Activated T-helper 1 cell treated with anti-CD3 and anti-CD28 coated beads, Interleukin-2, amount 50 U/mL, for 16 hours (primary cell): Measurements from ENCODE around the gene DBX1.
"Not testable (repeated sequence)": the region's sequence is repeated elsewhere in the genome, so short reads cannot be mapped to it uniquely, and the experiment has no call there.

ENCODE experiments used
- DNase-seq, 2 donors: peaks; one replicate each; pipeline ENCODE4 v3.0.0-alpha.2; 2020; ENCODE audit warnings: low read depth in 1 of 2, low spot score in 1 of 2

Gene DBX1

DNA sequence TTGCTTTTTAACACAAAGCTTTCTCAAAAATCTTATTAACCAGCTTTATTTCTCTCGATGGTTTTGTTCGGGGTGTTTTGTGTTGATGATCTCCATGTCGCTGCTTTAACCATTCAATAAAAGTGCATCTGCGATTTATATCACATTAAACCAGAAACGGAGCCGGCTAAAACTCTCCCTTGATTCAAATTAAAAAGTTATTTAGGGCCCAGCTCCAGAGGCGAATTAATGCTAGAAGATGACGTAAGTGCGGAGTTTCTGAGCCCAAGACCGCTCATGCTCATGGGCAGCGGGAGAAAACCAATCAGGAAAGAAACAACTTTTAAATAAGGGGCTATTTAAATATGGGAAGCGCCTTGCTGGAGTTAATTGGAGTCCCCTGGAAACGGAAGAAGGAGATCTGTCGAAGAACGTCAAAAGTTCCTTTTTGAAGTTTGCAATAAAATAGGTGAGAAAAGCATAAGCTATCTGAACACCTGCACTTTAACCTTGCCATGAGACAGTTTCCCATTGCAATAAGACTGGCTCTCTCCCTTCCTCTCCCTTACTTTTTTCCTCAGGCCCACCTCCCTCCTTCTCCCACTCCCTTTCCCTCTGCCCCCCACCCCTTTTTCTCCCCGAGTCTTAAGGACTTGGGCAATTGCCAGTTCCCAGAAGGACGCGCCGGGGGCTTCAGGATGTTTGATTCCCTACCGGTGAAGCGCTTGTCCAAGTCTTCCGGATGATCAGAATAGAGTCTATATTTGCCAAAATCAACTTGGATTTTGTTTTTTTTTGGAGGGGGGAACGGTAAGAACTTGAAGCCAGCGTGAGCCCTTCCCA, 1.9 kb upstream of the DBX1 start:
- no peak for DNase-seq

DNA sequence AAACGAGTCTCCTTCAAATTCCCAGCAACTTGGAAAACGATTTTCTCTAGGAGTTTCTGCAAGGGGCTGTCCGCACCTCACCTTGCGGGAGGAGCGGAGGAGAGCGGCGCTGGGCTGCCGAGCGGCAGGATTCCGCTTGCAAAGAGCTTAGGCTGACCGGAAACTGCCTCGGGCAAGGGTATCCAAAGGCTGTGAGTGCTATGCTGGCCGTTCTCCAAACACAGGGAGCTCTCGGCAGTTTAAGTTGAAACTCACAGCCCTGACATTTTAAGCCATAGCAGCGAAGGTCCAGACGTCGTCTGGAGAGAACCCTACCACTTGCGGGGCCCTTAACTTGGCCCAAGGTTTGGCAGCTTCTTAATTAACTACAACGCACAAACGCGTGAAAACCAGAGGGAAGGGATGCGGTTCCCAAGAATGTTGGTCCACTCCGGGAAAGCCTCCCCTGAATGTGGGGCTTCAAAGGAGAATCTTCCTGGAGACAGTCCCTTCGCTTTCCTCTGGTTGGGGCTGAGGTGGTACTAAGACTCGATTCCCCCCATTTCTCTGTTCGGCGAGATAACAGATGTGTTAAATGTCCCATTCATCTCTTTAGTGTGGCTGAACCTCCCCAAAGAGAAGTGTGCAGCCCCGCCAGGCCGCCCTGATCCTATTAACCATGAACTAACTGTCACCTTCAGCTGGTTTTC, 1.1 kb upstream of the DBX1 start:
- no peak for DNase-seq

DNA sequence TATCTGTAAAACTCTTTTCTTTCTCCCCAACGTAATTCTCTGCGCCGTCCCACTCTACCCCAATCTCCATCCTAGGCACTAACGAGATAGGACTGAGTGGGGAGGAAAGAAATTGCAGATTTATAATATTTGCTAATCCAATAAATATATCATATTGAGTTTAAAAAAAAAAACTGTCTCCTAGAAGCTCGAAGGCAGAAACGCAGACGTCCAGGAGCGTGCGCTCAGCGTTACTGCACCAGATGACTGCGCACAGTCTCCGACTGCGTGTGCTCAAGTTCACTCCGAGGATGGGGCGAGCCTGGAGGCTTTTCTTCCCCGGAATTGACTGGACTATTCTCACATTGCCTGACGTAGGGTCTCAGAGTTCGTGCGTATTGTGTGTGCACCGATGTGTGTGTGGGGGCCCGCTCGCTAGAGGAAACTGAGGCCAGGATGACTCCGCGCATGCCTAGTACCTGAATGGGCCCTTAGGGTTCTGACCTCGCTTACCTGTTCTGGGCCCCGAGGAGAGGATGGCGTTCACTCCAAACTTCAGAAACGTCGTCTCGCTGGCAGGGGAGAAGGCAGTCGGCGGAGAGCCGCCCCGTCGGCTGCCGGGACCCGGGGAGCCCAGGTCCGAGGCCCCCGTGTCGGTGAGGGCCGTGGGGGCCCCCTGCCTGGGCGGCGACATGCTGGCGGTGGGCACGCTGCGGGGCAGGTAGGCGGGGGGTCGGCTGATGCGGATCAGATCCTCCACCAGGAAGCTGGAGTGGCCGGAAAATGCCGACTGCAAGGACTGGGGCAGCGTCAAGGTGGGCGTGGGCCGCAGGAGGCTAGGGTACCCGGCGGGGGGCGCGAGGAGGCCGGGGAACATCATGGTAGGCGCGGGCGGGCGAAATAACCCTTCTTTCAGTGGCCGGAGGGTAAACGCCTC, 551 bp downstream of the DBX1 start:
- DNase-seq = no peak

DNA sequence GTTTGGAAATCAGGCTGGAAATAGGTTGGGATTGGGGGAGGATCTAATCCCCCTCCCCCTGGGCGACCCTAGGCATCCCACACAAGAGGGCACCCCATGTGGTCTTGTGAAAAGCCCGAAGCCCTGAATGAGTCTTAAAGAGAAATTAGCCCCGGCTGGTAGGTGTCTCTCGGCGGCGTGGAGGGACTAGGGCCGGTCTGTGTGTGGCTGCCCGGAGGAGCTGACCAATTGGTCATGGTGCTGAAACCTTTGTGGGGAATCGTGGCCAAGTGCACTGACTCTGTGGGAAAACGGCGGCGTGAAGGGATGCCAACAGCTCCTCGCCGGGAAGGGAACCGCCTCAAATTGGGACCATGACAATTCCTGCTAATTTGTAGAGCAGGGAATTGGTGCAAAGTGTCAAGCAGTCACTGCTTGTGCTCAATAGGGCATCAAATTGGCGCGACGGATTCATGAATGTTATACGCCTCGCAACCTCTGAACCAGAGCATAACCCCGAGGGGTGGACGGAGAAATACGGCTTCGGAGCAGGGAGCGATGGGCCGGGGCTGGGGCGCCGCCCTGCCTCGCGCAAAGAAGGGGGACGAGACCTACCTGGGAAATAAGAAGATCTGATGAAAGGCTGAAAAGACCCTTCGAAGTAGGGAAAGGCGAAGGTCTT, 1.5 kb downstream of the DBX1 start:
- DNase-seq = no peak

DNA sequence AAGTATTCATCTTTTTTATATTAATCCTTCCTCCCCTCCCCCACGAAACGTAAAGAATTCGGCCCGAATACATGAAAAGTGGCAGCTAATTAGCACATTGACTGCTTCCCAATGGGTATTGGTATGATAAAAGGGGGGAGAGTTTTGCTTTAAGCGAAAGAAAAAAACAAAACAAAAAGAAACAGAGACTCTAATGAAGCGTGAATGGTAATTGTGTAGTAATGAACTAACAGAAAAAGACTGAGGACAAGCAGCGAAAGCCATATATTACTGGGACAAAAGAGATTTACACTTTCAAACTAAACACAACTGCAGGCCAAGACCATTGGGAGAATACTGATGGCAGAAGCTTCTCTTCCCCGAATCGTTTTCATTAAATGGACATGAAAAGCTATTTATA, 2.5 kb downstream of the DBX1 start:
- DNase-seq = no peak

DNA sequence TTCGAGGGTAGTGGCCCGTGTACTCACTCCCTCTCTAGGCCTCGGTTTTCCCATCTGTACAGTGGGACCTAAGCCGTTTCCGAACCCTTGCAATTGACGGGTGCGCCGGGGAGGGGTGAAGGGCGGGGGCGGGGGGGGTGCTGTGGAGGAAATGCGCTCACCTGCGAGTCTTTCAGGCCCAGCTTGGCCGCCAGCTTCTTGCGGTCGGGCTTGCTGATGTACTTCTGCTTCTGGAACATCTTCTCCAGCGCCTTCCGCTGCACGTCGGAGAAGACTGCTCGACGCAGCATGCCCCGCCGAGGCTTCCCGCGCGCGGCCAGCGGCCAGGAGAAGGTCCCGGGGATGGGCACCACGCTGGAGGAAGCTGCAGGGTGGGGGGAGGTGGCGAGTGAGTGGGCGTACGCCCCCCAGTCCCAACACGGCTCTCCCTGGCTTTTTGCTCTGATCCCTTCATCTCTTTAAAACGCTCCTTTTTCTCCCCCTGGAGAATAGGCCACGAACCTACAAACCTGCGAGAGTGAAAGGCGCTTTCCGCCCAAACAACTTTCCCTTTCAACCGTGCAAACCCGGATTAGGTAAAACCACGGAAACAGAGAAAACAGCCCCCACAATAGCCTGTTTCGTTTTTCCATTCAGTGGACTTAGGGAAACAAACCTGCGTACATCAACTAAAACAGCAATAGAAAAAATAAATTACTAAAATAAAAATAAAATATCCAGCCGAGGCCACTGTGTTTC, 3.2 kb downstream of the DBX1 start:
- peak in 1 of 2 donors; percentile 10 for DNase-seq

DNA sequence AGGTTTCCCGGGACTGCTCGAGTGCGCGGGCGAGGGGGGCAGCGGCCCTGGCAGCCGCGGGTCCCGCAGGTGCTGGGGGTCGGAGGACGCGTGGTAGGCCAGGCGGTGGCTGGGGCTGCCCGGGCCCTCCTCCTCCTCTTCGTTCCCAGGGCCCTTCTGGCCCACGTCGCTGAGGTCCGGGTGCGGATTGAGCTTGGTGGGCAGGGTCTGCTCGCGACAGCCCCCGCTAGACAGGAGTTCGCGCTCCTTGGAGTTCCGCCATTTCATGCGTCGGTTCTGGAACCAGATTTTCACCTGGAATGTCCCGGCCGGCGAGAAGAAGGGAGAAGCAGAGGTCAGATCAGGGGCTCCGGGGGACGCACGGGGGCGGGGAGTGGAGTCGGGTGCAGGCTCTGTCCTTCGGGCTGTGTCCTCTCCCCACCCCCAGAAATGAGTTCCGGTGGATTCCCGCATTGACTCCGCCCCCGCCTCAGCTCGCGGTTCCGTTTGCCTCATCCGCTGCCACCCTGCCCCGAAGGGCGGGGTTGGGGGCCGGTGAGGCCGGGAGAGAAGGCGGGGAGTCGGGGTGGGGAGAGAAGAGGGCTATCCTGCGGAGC, 3.9 kb downstream of the DBX1 start:
- peak; percentile 33 to 42 for DNase-seq

DNA sequence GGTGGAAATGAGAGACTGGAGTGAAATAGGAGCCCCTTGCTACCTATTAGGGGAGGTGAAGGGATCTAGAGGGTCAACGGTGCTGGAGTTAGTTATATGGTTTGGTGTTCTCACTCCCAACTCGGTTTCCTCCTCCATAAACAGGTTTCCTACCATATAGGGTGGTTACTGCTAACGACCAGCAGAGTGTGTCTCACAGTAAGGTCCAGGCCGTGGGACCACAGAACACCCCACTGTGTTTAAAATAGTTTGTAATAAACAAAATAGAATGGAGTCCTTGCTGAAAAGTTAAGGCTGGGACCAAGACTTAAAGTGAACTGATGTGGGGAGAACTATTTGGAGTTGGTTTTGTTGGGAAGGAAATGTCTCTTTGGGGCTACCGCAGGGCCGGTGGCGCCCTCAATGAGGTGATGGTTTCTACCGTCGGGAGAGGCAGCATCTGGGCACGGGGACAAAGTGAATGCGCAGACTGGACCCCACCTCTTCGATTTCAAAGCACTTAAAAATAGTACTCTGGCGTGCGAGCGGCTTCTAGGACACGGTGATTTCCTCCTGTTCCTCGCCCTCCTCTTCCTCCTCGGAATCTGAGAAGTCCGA, 4.5 kb downstream of the DBX1 start:
- DNase-seq = no peak

DNA sequence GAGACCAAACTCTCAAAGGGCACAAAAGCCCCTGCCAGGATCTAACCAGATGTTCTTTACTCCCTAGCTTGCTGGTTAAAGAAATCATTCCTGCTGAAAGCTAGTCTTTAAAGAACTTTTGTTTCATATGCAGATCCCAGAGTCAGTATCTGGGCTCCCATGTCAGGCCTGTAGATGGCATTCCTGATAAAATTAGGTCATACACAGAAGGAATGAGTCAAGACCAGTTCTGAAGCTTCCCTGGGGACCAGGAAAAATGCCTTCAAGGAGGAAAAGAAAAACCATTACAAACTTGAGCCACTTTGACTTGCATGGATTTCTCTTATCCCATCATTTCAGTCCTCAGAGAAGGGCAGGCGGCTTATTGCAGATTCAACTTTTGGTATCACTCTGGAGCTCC, 5.9 kb downstream of the DBX1 start:
- DNase-seq = no peak

DNA sequence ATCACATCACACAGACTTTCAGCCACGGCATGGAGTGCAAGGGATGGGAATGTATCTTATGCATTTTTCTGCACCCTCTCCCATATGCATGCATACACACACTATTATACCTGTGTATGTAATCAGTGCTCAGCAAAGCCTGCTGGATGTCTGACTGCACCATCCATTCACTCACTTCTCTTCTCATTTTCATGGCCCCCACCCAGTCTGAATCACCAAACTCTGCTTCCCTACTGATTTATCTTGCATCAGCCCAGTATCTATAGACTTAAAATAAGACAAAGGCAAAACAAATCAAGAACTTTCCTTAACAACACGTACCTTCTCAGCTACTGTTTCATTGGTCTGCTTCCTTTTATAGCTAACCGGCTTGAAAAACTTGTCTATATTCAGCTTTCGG, 21.6 kb downstream of the DBX1 start:
- DNase-seq = no peak

DNA sequence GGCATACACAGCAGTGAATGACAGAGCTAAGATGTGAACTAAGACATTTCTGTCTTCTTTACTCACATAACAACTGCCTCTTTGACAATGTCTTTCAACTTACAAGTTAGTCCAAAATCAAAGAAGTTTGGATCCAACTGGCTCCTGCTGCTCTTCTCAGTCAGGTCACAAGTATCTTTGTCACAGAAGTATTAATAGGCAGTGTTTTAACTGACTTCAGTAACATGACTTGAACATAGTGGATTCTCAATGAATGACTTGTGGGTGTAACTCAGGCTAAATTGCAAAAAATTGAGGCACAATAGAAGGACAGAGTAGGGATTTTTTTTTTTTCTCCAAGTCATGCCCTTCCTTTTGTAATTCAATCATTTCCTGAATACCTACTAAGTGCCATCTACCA, 22.6 kb downstream of the DBX1 start:
- DNase-seq = no peak

DNA sequence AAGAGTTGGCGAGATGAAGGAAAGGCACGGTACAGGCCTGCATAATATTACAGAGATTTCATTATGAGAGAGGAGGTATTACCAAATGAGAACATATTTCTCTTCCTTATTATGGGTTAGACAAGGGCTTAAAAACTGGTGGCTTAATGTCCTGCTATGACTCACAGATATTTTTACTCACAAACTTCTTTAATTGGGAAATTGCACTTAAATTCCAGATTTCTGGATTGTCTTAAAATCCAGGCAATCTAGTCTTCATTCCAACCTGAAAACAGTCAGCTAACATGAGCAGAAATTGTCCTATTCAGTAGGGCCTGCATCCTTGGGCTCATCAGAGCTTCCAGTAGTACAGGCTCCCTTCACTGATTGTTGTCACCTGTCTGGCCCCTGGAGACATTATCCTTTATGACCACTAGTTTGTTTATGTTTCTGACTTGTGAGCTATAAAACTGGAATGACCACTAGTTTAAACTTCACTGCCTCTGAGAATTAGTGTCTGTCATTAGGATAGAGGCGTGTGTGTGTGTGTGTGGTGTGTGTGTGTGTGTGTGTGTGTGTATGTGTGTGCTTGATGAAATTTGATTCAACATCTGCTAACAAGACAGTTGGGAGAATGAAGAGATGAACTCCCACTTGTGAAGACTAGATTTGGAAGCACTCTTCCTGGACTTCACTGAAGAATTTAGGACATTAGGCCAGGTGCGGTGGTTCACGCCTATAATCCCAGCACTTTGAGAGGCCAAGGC, 25.1 kb downstream of the DBX1 start:
- no peak for DNase-seq

DNA sequence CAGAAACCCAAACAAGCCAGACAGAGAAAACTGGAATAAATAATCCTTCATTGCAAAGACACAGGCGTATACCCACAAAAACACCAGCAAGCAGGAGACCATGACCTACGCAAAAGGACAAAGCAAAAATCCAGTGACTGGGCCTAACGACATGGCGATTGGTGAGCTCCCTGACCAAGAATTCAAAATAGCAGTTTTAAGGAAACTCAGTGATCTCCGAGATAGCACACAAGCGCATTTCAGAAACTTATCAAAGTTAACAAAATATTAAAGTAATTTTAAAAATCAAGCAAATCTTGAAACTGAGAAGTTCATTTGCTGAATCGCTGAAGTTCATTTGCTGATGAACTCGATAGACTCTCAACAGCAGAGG, 27.6 kb downstream of the DBX1 start:
- DNase-seq = no peak

DNA sequence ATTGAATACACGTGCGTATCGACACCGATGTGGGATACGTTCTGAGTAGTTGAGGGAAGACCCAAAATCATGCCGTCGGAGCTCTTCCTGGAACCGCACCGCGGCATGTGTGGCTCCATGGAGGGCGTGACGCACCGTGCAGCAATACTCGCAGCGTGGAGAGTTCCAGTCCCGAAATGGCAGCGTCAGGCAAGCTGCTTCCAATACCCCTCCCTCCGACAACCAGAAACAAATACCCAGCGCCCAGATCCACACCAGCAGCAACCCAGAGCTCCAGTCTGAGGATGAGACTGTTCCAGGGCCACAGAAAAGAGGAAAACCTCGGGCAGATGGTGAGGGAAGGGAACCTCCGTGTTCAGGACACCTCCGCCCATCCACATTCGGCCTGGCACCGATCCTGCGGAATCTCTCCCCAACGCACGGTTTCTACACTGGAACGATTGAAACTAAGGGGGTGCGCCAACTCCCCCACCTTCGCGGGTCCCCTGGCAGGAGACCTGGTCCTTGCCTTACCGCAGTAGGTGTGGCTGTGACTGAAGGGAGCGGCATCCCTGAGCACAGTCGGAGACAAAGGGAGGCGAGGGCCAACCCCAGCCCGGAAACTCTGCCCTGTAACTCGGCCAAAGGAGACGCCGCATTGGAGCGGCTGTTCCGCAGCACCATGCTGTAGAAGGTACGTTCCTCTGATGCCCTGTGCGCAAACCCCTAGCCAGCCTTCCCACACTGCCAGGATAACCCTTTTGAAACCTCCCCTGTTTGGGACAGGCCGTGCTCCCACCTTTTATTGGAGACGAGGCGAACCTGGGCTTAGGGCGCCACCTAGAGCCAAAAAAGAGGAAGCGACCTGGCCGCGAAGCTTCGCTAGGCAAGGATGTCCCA, 28.2 kb downstream of the DBX1 start:
- no peak for DNase-seq

DNA sequence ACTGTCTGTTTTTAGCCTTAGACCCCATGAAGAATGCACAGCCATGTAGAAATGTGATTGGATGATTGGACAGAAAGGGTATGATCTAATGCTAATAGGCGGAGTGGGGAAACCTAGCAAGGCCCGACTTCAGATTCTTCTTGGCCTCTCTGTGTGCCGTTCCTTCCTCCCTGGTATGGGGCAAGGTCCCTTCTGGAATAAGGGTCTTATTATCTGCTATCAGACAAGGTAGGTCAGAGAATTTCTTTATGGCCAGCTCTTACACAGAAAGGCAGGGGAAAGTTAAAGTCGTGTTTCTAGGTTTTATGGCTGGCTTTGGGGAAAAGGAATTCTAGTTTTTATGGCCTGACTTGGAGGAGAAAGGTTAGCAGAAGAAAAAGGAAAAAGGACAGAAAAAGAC, 30.6 kb downstream of the DBX1 start:
- no peak for DNase-seq

DNA sequence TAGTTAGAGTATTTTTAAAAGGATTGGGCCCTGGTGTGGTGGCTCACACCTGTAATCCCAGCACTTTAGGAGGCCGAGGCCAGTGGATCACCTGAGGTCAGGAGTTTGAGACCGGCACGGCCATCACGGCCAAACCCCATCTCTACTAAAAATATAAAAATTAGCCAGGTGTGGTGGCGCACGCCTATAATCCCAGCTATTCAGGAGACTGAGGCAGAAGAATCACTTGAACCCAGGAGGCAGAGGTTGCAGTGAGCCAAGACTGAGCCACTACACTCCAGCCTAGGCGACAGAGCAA, 31.8 kb downstream of the DBX1 start:
- DNase-seq = not testable (repeated sequence)

DNA sequence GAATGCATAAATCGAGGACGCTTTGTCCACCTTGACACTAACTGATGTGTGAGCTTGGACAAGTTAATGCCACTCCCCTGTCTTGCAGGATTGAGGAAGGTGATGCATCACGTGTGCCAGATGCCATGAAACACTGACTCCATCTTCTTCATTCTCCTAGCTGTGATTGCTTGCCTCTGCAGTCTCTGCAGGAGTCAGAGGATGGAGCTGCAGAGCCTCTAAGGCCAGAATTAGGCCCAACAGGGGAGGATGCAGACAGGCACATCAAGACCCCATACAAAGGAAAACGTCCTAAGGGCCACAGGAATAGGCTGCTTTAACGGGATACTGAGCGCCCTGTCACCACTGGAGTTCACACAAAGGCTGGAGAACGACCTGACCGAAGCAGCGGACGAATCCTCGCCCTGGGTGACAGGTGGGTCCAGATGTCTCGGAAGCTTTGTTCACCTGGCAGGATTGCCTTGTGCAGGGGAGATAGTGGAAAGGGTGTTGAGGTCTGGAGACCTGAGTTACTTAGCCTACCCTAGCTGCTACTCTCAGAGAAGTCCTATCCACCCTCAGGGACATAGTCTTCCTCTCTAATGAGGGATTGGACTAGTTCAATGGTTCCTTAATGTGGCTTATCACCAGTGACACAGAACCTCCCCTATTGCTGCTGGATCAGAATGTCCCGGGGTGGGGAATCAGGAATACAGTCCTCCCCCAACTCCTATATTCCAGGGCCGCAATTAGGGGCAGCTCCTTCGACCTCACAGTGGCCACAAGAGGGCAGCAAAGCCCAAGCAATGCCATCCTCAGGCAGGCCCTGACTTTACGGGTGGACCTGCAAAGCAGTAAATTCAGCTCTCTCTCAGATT, 32.4 kb downstream of the DBX1 start:
- DNase-seq = peak; percentile 51 to 60
